Measurements from ENCODE around the gene LOXHD1. TPM values are rescaled to one million over a fixed set of nuclear protein-coding genes. Genes with fewer than 3 reads are reported as not detected.

LOXHD1 gene
- total and polyA plus RNA-seq, 2 experiments from 2014 or later, result 0.21 TPM; not detected in 1

DNA sequence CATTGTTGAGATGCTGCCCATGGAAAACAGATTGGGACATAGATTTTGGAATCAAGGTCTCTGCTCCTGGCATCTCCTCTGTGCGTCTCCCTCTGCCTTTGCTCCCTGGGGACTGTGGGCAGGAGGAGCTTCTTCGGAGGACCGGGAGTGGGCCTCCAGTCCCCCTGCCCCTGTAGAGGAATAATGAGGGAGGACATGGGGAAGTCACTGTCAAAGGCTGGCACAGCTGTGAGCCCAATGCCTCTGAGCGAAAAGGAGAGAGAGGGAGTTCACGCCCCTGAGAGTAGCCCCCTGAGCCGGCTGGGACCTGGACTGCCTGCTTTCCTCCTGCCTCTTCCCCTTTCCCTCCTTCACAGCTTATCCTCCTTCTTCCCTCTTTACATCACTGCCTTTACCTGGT is 195.0 kb downstream of the LOXHD1 start:
- no peaks in the 10 kb centered on the region for H3K27me3 ChIP-seq
- no peak overlapping the region for H3K27ac ChIP-seq
- H3K4me3 ChIP-seq, result no peak overlapping the region
- no peaks in the 10 kb centered on the region for H3K4me1 ChIP-seq (ENCODE audit: low read depth)
- H3K9me3 ChIP-seq (ENCODE audit: low read depth), result no peaks in the 10 kb centered on the region
- no peak for DNase-seq (ENCODE audit: low read depth in 1 of 2, low spot score in 1 of 2)
- H3K36me3 ChIP-seq, result peaks cover 2% of the 10 kb centered on the region
- TF ChIP-seq, protein P1, sequence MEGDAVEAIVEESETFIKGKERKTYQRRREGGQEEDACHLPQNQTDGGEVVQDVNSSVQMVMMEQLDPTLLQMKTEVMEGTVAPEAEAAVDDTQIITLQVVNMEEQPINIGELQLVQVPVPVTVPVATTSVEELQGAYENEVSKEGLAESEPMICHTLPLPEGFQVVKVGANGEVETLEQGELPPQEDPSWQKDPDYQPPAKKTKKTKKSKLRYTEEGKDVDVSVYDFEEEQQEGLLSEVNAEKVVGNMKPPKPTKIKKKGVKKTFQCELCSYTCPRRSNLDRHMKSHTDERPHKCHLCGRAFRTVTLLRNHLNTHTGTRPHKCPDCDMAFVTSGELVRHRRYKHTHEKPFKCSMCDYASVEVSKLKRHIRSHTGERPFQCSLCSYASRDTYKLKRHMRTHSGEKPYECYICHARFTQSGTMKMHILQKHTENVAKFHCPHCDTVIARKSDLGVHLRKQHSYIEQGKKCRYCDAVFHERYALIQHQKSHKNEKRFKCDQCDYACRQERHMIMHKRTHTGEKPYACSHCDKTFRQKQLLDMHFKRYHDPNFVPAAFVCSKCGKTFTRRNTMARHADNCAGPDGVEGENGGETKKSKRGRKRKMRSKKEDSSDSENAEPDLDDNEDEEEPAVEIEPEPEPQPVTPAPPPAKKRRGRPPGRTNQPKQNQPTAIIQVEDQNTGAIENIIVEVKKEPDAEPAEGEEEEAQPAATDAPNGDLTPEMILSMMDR (IDR thresholded peaks at IDR 0.05; ENCODE audit: low read depth, low read length), result no peak

DNA sequence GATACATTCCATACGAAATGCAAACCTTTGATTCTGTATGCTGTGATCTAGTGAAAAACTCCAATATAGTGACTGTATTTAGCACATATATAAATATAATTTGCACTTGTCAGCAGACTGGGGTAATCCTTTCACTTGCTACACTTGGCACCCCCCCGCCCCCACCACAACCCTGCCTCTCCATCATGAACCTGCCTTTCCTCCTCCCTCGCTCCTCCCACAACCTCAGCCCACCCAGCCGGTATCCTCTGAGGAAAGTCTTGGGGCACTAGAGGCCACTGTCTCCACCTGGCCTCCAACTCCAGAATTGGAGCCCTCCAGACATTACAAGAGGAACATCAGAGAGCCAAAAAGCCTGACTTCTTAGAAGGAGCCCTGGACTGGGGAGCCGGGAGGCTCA is 196.3 kb downstream of the LOXHD1 start:
- DNase-seq (ENCODE audit: low read depth in 1 of 2, low spot score in 1 of 2), result no peak
- Histone ChIP-seq H3K4me1 (ENCODE audit: low read depth) (no peaks in the 10 kb centered on the region), H3K27ac (no peak overlapping the region), H3K9me3 (ENCODE audit: low read depth) (no peaks in the 10 kb centered on the region), H3K4me3 (no peak overlapping the region), H3K36me3 (peaks cover 4% of the 10 kb centered on the region), H3K27me3 (no peaks in the 10 kb centered on the region)
- TF ChIP-seq, protein P1 (IDR thresholded peaks at IDR 0.05; ENCODE audit: low read depth, low read length), result no peak

DNA sequence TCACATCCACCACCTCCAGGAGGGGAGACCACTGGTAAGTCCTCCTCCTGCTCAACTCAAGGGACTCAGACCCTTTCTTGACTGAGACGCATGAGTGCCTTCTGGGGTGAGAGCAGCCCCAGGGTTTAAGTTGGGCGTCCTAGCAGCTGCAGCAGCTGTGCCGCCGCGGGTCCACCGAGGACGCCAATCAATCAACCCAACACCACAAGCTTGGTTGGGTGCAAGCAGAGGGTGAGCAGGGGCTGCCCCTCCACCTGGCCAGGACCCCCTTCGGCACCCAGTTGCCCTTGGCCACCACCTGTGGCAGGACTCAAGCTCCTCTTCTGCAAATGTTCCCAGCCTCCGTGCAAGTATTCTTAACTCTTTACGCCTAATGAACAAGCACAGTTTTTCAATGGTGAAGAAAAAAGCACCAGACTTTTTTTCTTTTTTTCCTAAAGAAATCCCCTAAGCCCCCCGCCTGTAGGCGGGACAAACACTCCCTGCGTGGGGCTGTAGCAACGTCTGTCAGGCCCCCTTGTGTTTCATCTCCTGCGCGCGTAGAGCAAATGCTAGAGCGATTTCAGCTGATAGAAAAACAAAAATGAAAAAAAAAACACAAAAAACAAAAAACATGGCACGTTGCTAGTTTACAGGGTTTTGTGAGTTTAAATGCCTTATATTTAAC is 197.1 kb downstream of the LOXHD1 start:
- Histone ChIP-seq H3K4me3 (no peak overlapping the region), H3K4me1 (ENCODE audit: low read depth) (no peaks in the 10 kb centered on the region), H3K27me3 (no peaks in the 10 kb centered on the region), H3K9me3 (ENCODE audit: low read depth) (no peaks in the 10 kb centered on the region), H3K36me3 (peaks cover 4% of the 10 kb centered on the region), H3K27ac (no peak overlapping the region)
- no peak for DNase-seq (ENCODE audit: low read depth in 1 of 2, low spot score in 1 of 2)
- TF ChIP-seq, protein P1 (IDR thresholded peaks at IDR 0.05; ENCODE audit: low read depth, low read length), result no peak

DNA sequence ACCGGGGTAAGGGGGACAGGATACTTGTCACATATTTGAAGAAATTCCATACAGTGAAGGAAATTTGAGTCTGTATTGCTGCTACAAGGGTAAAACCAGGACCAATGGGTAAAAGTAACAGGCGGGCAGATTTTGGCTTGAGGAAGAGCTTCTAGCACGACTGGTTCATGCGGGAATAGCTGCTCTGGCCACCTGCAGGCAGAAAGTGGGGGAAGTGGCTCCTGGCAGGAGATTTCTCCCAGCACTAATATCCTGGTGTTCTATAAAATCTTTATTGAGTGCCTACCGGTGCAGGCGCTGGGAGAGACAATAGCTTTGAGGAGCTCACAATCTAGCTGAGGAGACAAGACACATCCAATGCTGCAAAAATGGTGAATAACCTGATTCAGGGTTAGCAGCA is 198.5 kb downstream of the LOXHD1 start:
- no peak for DNase-seq (ENCODE audit: low read depth in 1 of 2, low spot score in 1 of 2)
- no peaks in the 10 kb centered on the region for H3K9me3 ChIP-seq (ENCODE audit: low read depth)
- no peak overlapping the region for H3K4me3 ChIP-seq
- TF ChIP-seq, protein P1 (IDR thresholded peaks at IDR 0.05; ENCODE audit: low read depth, low read length), result no peak
- no peak overlapping the region for H3K27ac ChIP-seq
- no peaks in the 10 kb centered on the region for H3K4me1 ChIP-seq (ENCODE audit: low read depth)
- H3K36me3 ChIP-seq, result peaks cover 4% of the 10 kb centered on the region
- no peaks in the 10 kb centered on the region for H3K27me3 ChIP-seq

DNA sequence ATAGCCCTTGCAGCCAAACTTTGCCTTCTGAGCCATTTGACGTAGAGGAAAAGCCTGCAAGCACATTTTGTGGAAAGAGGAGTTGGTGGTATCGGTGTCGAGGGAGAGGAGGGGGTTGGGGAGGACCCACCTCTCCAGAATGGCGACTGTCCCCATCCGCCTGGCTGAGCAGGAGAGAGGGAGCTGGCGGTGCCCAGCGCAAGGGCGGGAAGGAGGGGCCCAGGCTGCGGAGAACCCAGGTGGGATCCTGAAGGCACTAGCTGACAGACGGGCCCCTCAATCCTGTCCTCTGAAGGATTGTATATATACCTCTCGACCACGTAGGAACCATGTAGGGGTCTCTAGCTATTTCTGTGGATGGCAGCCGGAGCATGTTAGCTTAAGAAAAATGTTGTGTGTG is 200.3 kb downstream of the LOXHD1 start:
- no peaks in the 10 kb centered on the region for H3K27me3 ChIP-seq
- no peaks in the 10 kb centered on the region for H3K4me1 ChIP-seq (ENCODE audit: low read depth)
- H3K36me3 ChIP-seq, result peaks cover 4% of the 10 kb centered on the region
- TF ChIP-seq, protein P1 (IDR thresholded peaks at IDR 0.05; ENCODE audit: low read depth, low read length), result no peak
- DNase-seq (ENCODE audit: low read depth in 1 of 2, low spot score in 1 of 2), result no peak
- no peak overlapping the region for H3K4me3 ChIP-seq
- H3K9me3 ChIP-seq (ENCODE audit: low read depth), result no peaks in the 10 kb centered on the region
- H3K27ac ChIP-seq, result no peak overlapping the region
